IMR-90 (cell line): ENCODE data around the gene EPAS1. TPM values are rescaled to one million over a fixed set of nuclear protein-coding genes. Genes with fewer than 3 reads are reported as not detected.

Experiments
- ATAC-seq: fragments of 200-7000 bp; cut with Tn5 transposase; 2 replicates; pipeline ENCODE4 v1.9.1; 2020; ENCODE audit warnings: low read depth, mild to moderate bottlenecking, moderate library complexity
- BruUV-seq: library from RNA; stranded (reverse); fragments of 400-500 nt; replicated peaks from 2 replicates; lab custom pipeline; 2021; lab: Mats Ljungman, UMichigan
- CTCF ChIA-PET: fragments of 300-600 bp; formaldehyde crosslinking; extraction: SDS; loops from one replicate; lab custom pipeline; 2021; ENCODE audit warnings: antibody characterized with exemption; lab: Yijun Ruan, JAX
- POLR2A ChIA-PET: fragments of 300-600 bp; sonication (Branson Sonifier 250); formaldehyde crosslinking; loops from one replicate; lab custom pipeline; 2022; ENCODE audit warnings: antibody characterized with exemption; ENCODE audit not compliant: unreplicated experiment; lab: Charles Lee
- DNase-seq: peaks from one replicate; pipeline ENCODE4 v3.0.0; 2013
- H2AFZ ChIP-seq: replicated peaks from 2 replicates; pipeline ENCODE3; 2013; ENCODE audit warnings: low read length, mild to moderate bottlenecking; ENCODE audit not compliant: poor library complexity
- H2AK5ac ChIP-seq: 2 replicates; pipeline ENCODE4 v1.6.1; 2013; ENCODE audit warnings: low read depth, low read length, inconsistent platforms
- H2AK9ac ChIP-seq: replicated peaks from 2 replicates; pipeline ENCODE3; 2013; ENCODE audit warnings: mild to moderate bottlenecking, low read depth, low read length, moderate library complexity; ENCODE audit not compliant: poor library complexity
- H2BK120ac ChIP-seq: 2 replicates; pipeline ENCODE4 v1.6.1; 2013; ENCODE audit warnings: low read depth, low read length, inconsistent platforms
- H2BK15ac ChIP-seq: 3 replicates; pipeline ENCODE4 v1.6.1; 2013; ENCODE audit warnings: low read depth, low read length, inconsistent platforms
- H2BK20ac ChIP-seq: 2 replicates; pipeline ENCODE4 v1.6.1; 2013; ENCODE audit warnings: low read depth, mild to moderate bottlenecking, inconsistent platforms, low read length, moderate library complexity
- H2BK5ac ChIP-seq: 2 replicates; pipeline ENCODE4 v1.6.1; 2013; ENCODE audit warnings: mild to moderate bottlenecking, low read depth, low read length, inconsistent platforms; ENCODE audit not compliant: poor library complexity, severe bottlenecking
- H3K14ac ChIP-seq: replicated peaks from 2 replicates; pipeline ENCODE4 v1.6.1; 2013; ENCODE audit warnings: low read depth, low read length, inconsistent platforms
- H3K18ac ChIP-seq: 2 replicates; pipeline ENCODE4 v1.6.1; 2013; ENCODE audit warnings: low read depth, low read length, control low read depth
- H3K23ac ChIP-seq: 2 replicates; pipeline ENCODE4 v1.6.1; 2013; ENCODE audit warnings: low read depth, low read length, inconsistent platforms
- H3K27ac ChIP-seq: 2 replicates; pipeline ENCODE4 v1.5.1; 2013; ENCODE audit warnings: mild to moderate bottlenecking, control low read depth, low read length; ENCODE audit not compliant: insufficient read depth
- H3K27me3 ChIP-seq: 2 replicates; pipeline ENCODE4 v1.6.1; 2013; ENCODE audit warnings: low read length; ENCODE audit not compliant: control insufficient read depth, insufficient read depth
- H3K36me3 ChIP-seq: 2 replicates; pipeline ENCODE4 v1.6.1; 2013; ENCODE audit warnings: low read length, mixed read lengths; ENCODE audit not compliant: control insufficient read depth, insufficient read depth
- H3K4ac ChIP-seq: 2 replicates; pipeline ENCODE4 v1.6.1; 2013; ENCODE audit warnings: low read depth, low read length, inconsistent platforms
- H3K4me1 ChIP-seq: 2 replicates; pipeline ENCODE4 v1.6.1; 2013; ENCODE audit warnings: low read length, mixed read lengths; ENCODE audit not compliant: control insufficient read depth, insufficient read depth
- H3K4me2 ChIP-seq: 2 replicates; pipeline ENCODE4 v1.6.1; 2013; ENCODE audit warnings: low read depth, mild to moderate bottlenecking, control low read depth, low read length, moderate library complexity
- H3K4me3 ChIP-seq: 2 replicates; pipeline ENCODE4 v1.5.1; 2013; ENCODE audit warnings: low read depth, mild to moderate bottlenecking, control low read depth, low read length, moderate library complexity; ENCODE audit not compliant: insufficient read depth
- H3K56ac ChIP-seq: 2 replicates; pipeline ENCODE4 v1.6.1; 2013; ENCODE audit warnings: low read length, inconsistent platforms; ENCODE audit not compliant: insufficient read depth; ENCODE audit errors: extremely low read depth
- H3K79me1 ChIP-seq, 2 experiments: 2 replicates each; pipeline ENCODE4 v1.6.1; 2013; ENCODE audit warnings: low read length in 2 of 2, inconsistent platforms in 1 of 2, low read depth in 1 of 2
- H3K9ac ChIP-seq: 2 replicates; pipeline ENCODE4 v1.6.1; 2013; ENCODE audit warnings: low read depth, low read length, control low read depth
- H3K9me1 ChIP-seq: 2 replicates; pipeline ENCODE4 v1.6.1; 2013; ENCODE audit warnings: low read length, inconsistent platforms; ENCODE audit not compliant: insufficient read depth
- H3K9me3 ChIP-seq: 2 replicates; pipeline ENCODE4 v1.6.1; 2013; ENCODE audit warnings: low read length; ENCODE audit not compliant: control insufficient read depth, insufficient read depth
- H4K20me1 ChIP-seq: 2 replicates; pipeline ENCODE4 v1.6.1; 2013; ENCODE audit warnings: low read length, inconsistent platforms; ENCODE audit not compliant: insufficient read depth
- H4K5ac ChIP-seq: 2 replicates; pipeline ENCODE4 v1.6.1; 2013; ENCODE audit warnings: mild to moderate bottlenecking, low read depth, low read length, control low read depth
- H4K8ac ChIP-seq, 2 experiments: 2 replicates each; pipeline ENCODE4 v1.6.1; 2013; ENCODE audit warnings: low read depth in 2 of 2, low read length in 2 of 2, control low read depth in 1 of 2, inconsistent platforms in 1 of 2
- H4K91ac ChIP-seq: 2 replicates; pipeline ENCODE4 v1.6.1; 2013; ENCODE audit warnings: low read depth, low read length, inconsistent platforms; ENCODE audit not compliant: insufficient read depth
- BHLHE40 ChIP-seq: fragments of 150-350 bp; IDR thresholded peaks from 2 replicates; pipeline ENCODE4 v1.6.1; 2016; ENCODE audit warnings: mild to moderate bottlenecking, low read depth, low read length
- CEBPB ChIP-seq: IDR thresholded peaks from 2 replicates; pipeline ENCODE4 v1.6.1; 2012; ENCODE audit warnings: low read depth, low read length, improper control_type of control experiment
- MAFK ChIP-seq: IDR thresholded peaks from 2 replicates; pipeline ENCODE4 v1.6.1; 2012; ENCODE audit warnings: low read depth, low read length, improper control_type of control experiment
- MAZ ChIP-seq: IDR thresholded peaks from 2 replicates; pipeline ENCODE4 v1.6.1; 2012; ENCODE audit warnings: low read depth, mild to moderate bottlenecking, low read length, improper control_type of control experiment, moderate library complexity, borderline replicate concordance
- NFE2L2 ChIP-seq: fragments of 150-350 bp; IDR thresholded peaks from 2 replicates; pipeline ENCODE4 v1.6.1; 2016; ENCODE audit warnings: low read depth, mild to moderate bottlenecking, low read length
- POLR2A ChIP-seq: IDR thresholded peaks from 2 replicates; pipeline ENCODE4 v1.6.1; 2012; ENCODE audit warnings: mild to moderate bottlenecking, low read depth, low read length
- SMC3 ChIP-seq: fragments of 150-350 bp; IDR thresholded peaks from 2 replicates; pipeline ENCODE4 v1.6.1; 2016; ENCODE audit warnings: low read depth, mild to moderate bottlenecking, antibody characterized with exemption, low read length, moderate library complexity
- USF2 ChIP-seq: fragments of 150-350 bp; IDR thresholded peaks from 2 replicates; pipeline ENCODE4 v1.6.1; 2017; ENCODE audit warnings: mild to moderate bottlenecking, antibody characterized with exemption, low read length, low read depth
- WGBS, 2 experiments: methylation state at CpG; one replicate each; pipeline versions ENCODE4 v1.1.5 to v1.1.7; 2013; ENCODE audit warnings: missing lambda C conversion rate in 2 of 2; ENCODE audit not compliant: insufficient read length in 1 of 2; ENCODE audit errors: extremely low coverage in 2 of 2; 5-methylcytosine and 5-hydroxymethylcytosine counted together
- dilution Hi-C: fragments of 300-500 bp; cut with HindIII; formaldehyde crosslinking; loops from one replicate; pipeline ENCODE4 v1.14.3; 2018; ENCODE audit warnings: low sequenced_read_pairs; ENCODE audit not compliant: unreplicated experiment
- in situ Hi-C: fragments of 300-500 bp; cut with MboI; formaldehyde crosslinking; loops from 3 replicates; pipeline ENCODE4 v1.14.3; 2019; ENCODE audit warnings: low sequenced_read_pairs, inconsistent platforms, mixed read lengths
- intact Hi-C: fragments of 100-400 bp; cut with micrococcal nuclease; formaldehyde crosslinking; loops from 2 replicates; pipeline ENCODE4 v1.10.0; 2022
- polyA plus RNA-seq, 3 experiments: library from polyadenylated mRNA; depleted of rRNA; stranded (reverse); fragments of >200 nt; gene quantifications; 2 replicates each; pipeline ENCODE4 v1.2.3, GENCODE V29; 2012; ENCODE audit warnings: low replicate concordance in 1 of 3
- total RNA-seq: library from RNA; depleted of rRNA; stranded (reverse); fragments of >200 nt; gene quantifications from 2 replicates; pipeline ENCODE4 v1.2.3, GENCODE V29; 2012

The EPAS1 gene
- total and polyA plus RNA-seq, 2 of the 4 experiments (the other 2 are of a cell fraction): 40.7 to 120 TPM

DNA sequence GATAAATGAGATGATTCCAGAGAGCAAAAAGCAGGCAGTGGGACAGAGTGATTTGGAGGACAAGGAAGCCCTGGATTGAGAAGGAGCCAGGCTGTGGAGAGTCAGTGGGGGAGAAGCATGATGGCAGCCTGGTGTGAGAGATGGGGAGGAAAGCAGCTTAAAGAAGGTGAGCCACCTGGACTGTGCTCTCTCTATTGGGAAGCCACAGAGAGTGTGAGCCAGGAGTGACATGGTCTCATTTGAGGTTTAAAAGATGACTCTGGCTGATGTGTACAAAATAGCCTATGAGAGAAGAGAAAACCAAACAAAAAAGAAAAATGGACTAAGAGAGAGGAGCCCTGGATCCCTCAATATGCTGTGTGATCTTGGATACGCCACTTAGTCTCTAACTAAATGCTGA lies 12.9 kb upstream of the EPAS1 start:
- H2BK15ac ChIP-seq: no peak overlapping the region
- no peaks in the 10 kb centered on the region for H3K9me3 ChIP-seq
- WGBS, 2 experiments: no CpG with 5 or more reads among the region's 1 CpG
- H3K56ac ChIP-seq: no peak overlapping the region
- in situ Hi-C loops: no loop called here
- no peak overlapping the region for H3K23ac ChIP-seq
- H3K4ac ChIP-seq: no peak overlapping the region
- ATAC-seq: no peak
- peaks cover 20% of the 10 kb centered on the region for H3K27me3 ChIP-seq
- TF ChIP-seq CEBPB (no peak), MAFK (no peak), BHLHE40 (no peak), MAZ (no peak), POLR2A (no peak), SMC3 (no peak), NFE2L2 (no peak), USF2 (no peak)
- intact Hi-C loops: no loop called here
- no peaks in the 10 kb centered on the region for H3K9me1 ChIP-seq
- no peak for DNase-seq
- no peaks in the 10 kb centered on the region for H4K20me1 ChIP-seq
- no peak overlapping the region for H2BK120ac ChIP-seq
- H3K36me3 ChIP-seq: no peaks in the 10 kb centered on the region
- dilution Hi-C loops: no loop called here
- no peak overlapping the region for H4K8ac ChIP-seq
- H3K4me1 ChIP-seq: no peaks in the 10 kb centered on the region
- no peaks in the 10 kb centered on the region for H3K79me1 ChIP-seq
- CTCF ChIA-PET: no interaction called here
- no peak overlapping the region for H2BK20ac ChIP-seq
- no peak overlapping the region for H2AK5ac ChIP-seq
- H2BK5ac ChIP-seq: no peak overlapping the region
- no peak overlapping the region for H3K4me3 ChIP-seq
- no peak overlapping the region for H3K9ac ChIP-seq
- no TSS peak for BruUV-seq
- H4K5ac ChIP-seq: no peak overlapping the region
- POLR2A ChIA-PET: interaction anchor here (0.5 kb wide), 1 partner anchor 13 kb away, joined by 4 read pairs; the partner anchor contains the start of gene EPAS1
- H4K91ac ChIP-seq: no peak overlapping the region
- H3K18ac ChIP-seq: no peak overlapping the region
- H3K27ac ChIP-seq: no peak overlapping the region
- no peak overlapping the region for H2AK9ac ChIP-seq
- H3K4me2 ChIP-seq: no peak overlapping the region
- H3K14ac ChIP-seq: no peak overlapping the region
- H2AFZ ChIP-seq: no peak overlapping the region
